H1 (cell line): ENCODE results near the gene CMIP. TPM values are rescaled to one million over a fixed set of nuclear protein-coding genes. Genes with fewer than 3 reads are reported as not detected.

Experiments used
- CTCF ChIA-PET: fragments of 300-600 bp; sonication (Branson Sonifier 250); formaldehyde crosslinking; loops from one replicate; lab custom pipeline; 2021; ENCODE audit not compliant: partially characterized antibody; lab: Charles Lee
- POLR2A ChIA-PET: fragments of 300-600 bp; sonication (Branson Sonifier 250); formaldehyde crosslinking; loops from one replicate; lab custom pipeline; 2021; ENCODE audit warnings: inconsistent platforms; ENCODE audit not compliant: partially characterized antibody; lab: Charles Lee
- DNase-seq, 2 experiments: peaks; one replicate each; pipeline versions ENCODE4 v3.0.0 to v3.0.0-alpha.2; 2010 to 2022; ENCODE audit warnings: low spot score in 2 of 2, low read depth in 1 of 2, mixed read lengths in 1 of 2
- FAIRE-seq: peaks from 2 replicates; lab custom pipeline; 2011; peaks lifted over from hg19 to GRCh38; lab: Jason Lieb, UNC
- H2AFZ ChIP-seq: 2 replicates; pipeline ENCODE4 v1.8.1; 2012; ENCODE audit warnings: low read length, inconsistent platforms
- H2AK5ac ChIP-seq: 2 replicates; pipeline ENCODE4 v1.6.1; 2013; ENCODE audit warnings: low read depth, low read length
- H2BK120ac ChIP-seq: replicated peaks from 2 replicates; pipeline ENCODE3; 2013; ENCODE audit warnings: low read depth, low read length, inconsistent platforms
- H2BK12ac ChIP-seq: 2 replicates; pipeline ENCODE4 v1.6.1; 2013; ENCODE audit warnings: low read depth, low read length
- H2BK15ac ChIP-seq: 2 replicates; pipeline ENCODE4 v1.6.1; 2013; ENCODE audit warnings: low read length
- H2BK20ac ChIP-seq: 2 replicates; pipeline ENCODE4 v1.6.1; 2013; ENCODE audit warnings: low read length
- H2BK5ac ChIP-seq: 2 replicates; pipeline ENCODE4 v1.6.1; 2013; ENCODE audit warnings: low read depth, low read length
- H3K14ac ChIP-seq: 2 replicates; pipeline ENCODE4 v1.6.1; 2013; ENCODE audit warnings: inconsistent platforms; ENCODE audit not compliant: insufficient read length
- H3K18ac ChIP-seq: 2 replicates; pipeline ENCODE4 v1.6.1; 2013; ENCODE audit warnings: low read length; ENCODE audit errors: extremely low read depth
- H3K23ac ChIP-seq: 2 replicates; pipeline ENCODE4 v1.6.1; 2013; ENCODE audit warnings: inconsistent platforms; ENCODE audit not compliant: insufficient read length
- H3K23me2 ChIP-seq: 2 replicates; pipeline ENCODE4 v1.6.1; 2013; ENCODE audit warnings: low read depth, low read length
- H3K27ac ChIP-seq: 2 replicates; pipeline ENCODE4 v1.6.1; 2011; ENCODE audit warnings: low read depth, low read length, inconsistent platforms
- H3K27me3 ChIP-seq, 4 experiments: replicated peaks in 1 of 4; 1 replicate in 1 of 4; 2 replicates in 3 of 4; pipeline versions ENCODE4 v1.6.1 to v1.8.1; 2011 to 2013; ENCODE audit warnings: low read length in 3 of 4, mild to moderate bottlenecking in 3 of 4, inconsistent platforms in 2 of 4, mixed read lengths in 2 of 4, moderate library complexity in 1 of 4; ENCODE audit not compliant: control insufficient read depth in 3 of 4, insufficient read depth in 3 of 4; ENCODE audit errors: extremely low read depth in 1 of 4
- H3K36me3 ChIP-seq, 4 experiments: 2 replicates each; pipeline versions ENCODE4 v1.6.1 to v1.8.1; 2011 to 2013; ENCODE audit warnings: mild to moderate bottlenecking in 4 of 4, low read length in 3 of 4, moderate library complexity in 2 of 4, control low read depth in 1 of 4, inconsistent platforms in 1 of 4; ENCODE audit not compliant: insufficient read depth in 4 of 4, control insufficient read depth in 2 of 4
- H3K4ac ChIP-seq: replicated peaks from 2 replicates; pipeline ENCODE3; 2013; ENCODE audit warnings: low read length, low read depth, mixed read lengths, inconsistent platforms; ENCODE audit not compliant: insufficient read length
- H3K4me1 ChIP-seq, 4 experiments: replicated peaks in 1 of 4; 1 replicate in 1 of 4; 2 replicates in 3 of 4; pipeline versions ENCODE4 v1.6.1 to v1.8.1; 2011 to 2013; ENCODE audit warnings: low read length in 3 of 4, inconsistent platforms in 2 of 4, mixed read lengths in 1 of 4; ENCODE audit not compliant: insufficient read depth in 4 of 4, control insufficient read depth in 3 of 4
- H3K4me2 ChIP-seq, 2 experiments: 2 replicates each; pipeline versions ENCODE4 v1.6.1 to v1.8.1; 2011 to 2013; ENCODE audit warnings: low read depth in 2 of 2, low read length in 2 of 2, control low read depth in 1 of 2, inconsistent platforms in 1 of 2, mild to moderate bottlenecking in 1 of 2; ENCODE audit not compliant: insufficient read depth in 1 of 2
- H3K4me3 ChIP-seq, 4 experiments: fragments of 200-600, 300-600 bp in 1 of 4; sonication (generic), shearing (Covaris generic), sonication (Bioruptor Twin) in 1 of 4; 2 replicates each; pipeline versions ENCODE4 v1.5.1 to v1.8.1; 2011 to 2016; ENCODE audit warnings: low read length in 4 of 4, low read depth in 3 of 4, control low read depth in 2 of 4, inconsistent platforms in 2 of 4, mild to moderate bottlenecking in 2 of 4, mixed read lengths in 1 of 4, moderate library complexity in 1 of 4; ENCODE audit not compliant: insufficient read depth in 2 of 4; ENCODE audit errors: extremely low read depth in 1 of 4
- H3K56ac ChIP-seq: replicated peaks from 2 replicates; pipeline ENCODE3; 2013; ENCODE audit warnings: low read depth, mild to moderate bottlenecking, mixed read lengths, low read length, inconsistent platforms; ENCODE audit not compliant: insufficient read length
- H3K79me1 ChIP-seq: 2 replicates; pipeline ENCODE4 v1.6.1; 2013; ENCODE audit warnings: low read depth, low read length, control low read depth
- H3K79me2 ChIP-seq, 2 experiments: 2 replicates each; pipeline versions ENCODE4 v1.6.1 to v1.8.1; 2012 to 2013; ENCODE audit warnings: low read length in 2 of 2, mild to moderate bottlenecking in 2 of 2, inconsistent platforms in 1 of 2; ENCODE audit not compliant: insufficient read depth in 2 of 2, control insufficient read depth in 1 of 2
- H3K9ac ChIP-seq, 4 experiments: replicated peaks in 1 of 4; 1 replicate in 1 of 4; 2 replicates in 3 of 4; pipeline versions ENCODE4 v1.6.1 to v1.8.1; 2011 to 2013; ENCODE audit warnings: low read depth in 3 of 4, low read length in 3 of 4, control low read depth in 2 of 4, mild to moderate bottlenecking in 2 of 4, moderate library complexity in 2 of 4, inconsistent platforms in 1 of 4; ENCODE audit errors: extremely low read depth in 1 of 4
- H3K9me3 ChIP-seq, 2 experiments: 2 replicates each; pipeline versions ENCODE4 v1.6.1 to v1.8.1; 2012 to 2013; ENCODE audit warnings: mild to moderate bottlenecking in 2 of 2, moderate library complexity in 2 of 2, control low read depth in 1 of 2, inconsistent platforms in 1 of 2, low read depth in 1 of 2, low read length in 1 of 2, mixed read lengths in 1 of 2; ENCODE audit not compliant: insufficient read depth in 2 of 2
- H4K20me1 ChIP-seq, 2 experiments: replicated peaks in 1 of 2; 2 replicates each; pipeline versions ENCODE3 to v1.8.1; 2011 to 2013; ENCODE audit warnings: inconsistent platforms in 2 of 2, low read length in 2 of 2, mild to moderate bottlenecking in 1 of 2; ENCODE audit not compliant: insufficient read depth in 2 of 2, control insufficient read depth in 1 of 2
- H4K5ac ChIP-seq: 2 replicates; pipeline ENCODE4 v1.6.1; 2013; ENCODE audit warnings: low read length, low read depth, mixed read lengths, inconsistent platforms; ENCODE audit not compliant: insufficient read length
- H4K8ac ChIP-seq: 2 replicates; pipeline ENCODE4 v1.8.0; 2013; ENCODE audit warnings: mild to moderate bottlenecking, moderate library complexity, low read length, inconsistent platforms; ENCODE audit not compliant: insufficient read depth; ENCODE audit errors: extremely low read depth
- H4K91ac ChIP-seq: replicated peaks from 2 replicates; pipeline ENCODE3; 2013; ENCODE audit warnings: low read length, mixed read lengths, inconsistent platforms; ENCODE audit not compliant: insufficient read length
- CTBP2 ChIP-seq: IDR thresholded peaks from 2 replicates; pipeline ENCODE4 v1.7.0; 2011; ENCODE audit warnings: borderline replicate concordance, mild to moderate bottlenecking, moderate library complexity, mixed read lengths, low read length; ENCODE audit not compliant: insufficient read depth, insufficient read length
- FOSL1 ChIP-seq: IDR thresholded peaks from 2 replicates; pipeline ENCODE4 v1.6.1; 2011; ENCODE audit warnings: mild to moderate bottlenecking, low read depth, low read length, moderate library complexity; ENCODE audit not compliant: insufficient read depth
- GABPA ChIP-seq: IDR thresholded peaks from 2 replicates; pipeline ENCODE4 v1.6.1; 2011; ENCODE audit warnings: mild to moderate bottlenecking, low read length, moderate library complexity, borderline replicate concordance; ENCODE audit not compliant: insufficient read depth
- JUN ChIP-seq: IDR thresholded peaks from 2 replicates; pipeline ENCODE4 v1.6.1; 2011; ENCODE audit warnings: low read depth, mild to moderate bottlenecking, improper control_type of control experiment, low read length
- RNF2 ChIP-seq: fragments of 200-900, 300-1000 bp; sonication (generic); IDR thresholded peaks from 2 replicates; pipeline ENCODE4 v1.7.1; 2016; ENCODE audit warnings: borderline replicate concordance, low read depth, mild to moderate bottlenecking, antibody characterized with exemption, low read length; ENCODE audit not compliant: poor library complexity, severe bottlenecking; ENCODE audit errors: missing control alignments
- SIN3A ChIP-seq, 2 experiments: IDR thresholded peaks in 1 of 2; conservative IDR thresholded peaks in 1 of 2; 2 replicates each; pipeline ENCODE4 v1.6.1; 2011 to 2012; ENCODE audit warnings: low read length in 2 of 2, improper control_type of control experiment in 1 of 2, low read depth in 1 of 2, mild to moderate bottlenecking in 1 of 2
- SRF ChIP-seq: IDR thresholded peaks from 2 replicates; pipeline ENCODE4 v1.6.1; 2011; ENCODE audit warnings: mild to moderate bottlenecking, low read depth, low read length, moderate library complexity
- TCF12 ChIP-seq: IDR thresholded peaks from 2 replicates; pipeline ENCODE4 v1.6.1; 2011; ENCODE audit warnings: low read depth, mild to moderate bottlenecking, low read length
- YY1 ChIP-seq: IDR thresholded peaks from 2 replicates; pipeline ENCODE4 v1.6.1; 2011; ENCODE audit warnings: low read depth, mild to moderate bottlenecking, low read length
- WGBS, 2 experiments: shearing (Covaris generic) in 1 of 2; methylation state at CpG; one replicate each; pipeline versions ENCODE4 v1.1.6 to v1.1.7; 2013 to 2015; ENCODE audit warnings: low lambda C conversion rate in 2 of 2, mixed read lengths in 2 of 2, inconsistent platforms in 1 of 2, low coverage in 1 of 2, missing lambda C conversion rate in 1 of 2; ENCODE audit not compliant: insufficient replicate concordance in 2 of 2, insufficient coverage in 1 of 2, insufficient read length in 1 of 2; ENCODE audit errors: extremely low coverage in 1 of 2, missing lambda C conversion rate in 1 of 2; 5-methylcytosine and 5-hydroxymethylcytosine counted together
- polyA plus RNA-seq, 7 experiments: library from polyadenylated mRNA; depleted of rRNA in 3 of 7; stranded (reverse) in 5 of 7; unstranded in 2 of 7; fragments of >200 nt in 5 of 7; fragments of 200-250 nt in 2 of 7; gene quantifications; 1 replicate in 5 of 7; 2 replicates in 1 of 7; 4 replicates in 1 of 7; pipeline versions ENCODE4 v1.2.1 to v1.2.3, GENCODE V29; 2011 to 2013; ENCODE audit warnings: missing spikeins in 2 of 7, mixed read lengths in 2 of 7
- total RNA-seq: library from RNA; stranded (reverse); fragmentation: NEBNext Ultra II Directional; extraction: Animal tissue kit (Norgen Biotek cat#: 25700); gene quantifications from 2 replicates; pipeline ENCODE4 v1.2.1, GENCODE V29; 2021
- TF ChIP-seq, protein P1 (sequence below): IDR thresholded peaks from 2 replicates; pipeline ENCODE4 v1.6.1; 2011; ENCODE audit warnings: low read length, improper control_type of control experiment

Gene CMIP
- total and polyA plus RNA-seq, 2 of the 8 experiments (the other 6 are each of a cell fraction or from before 2014, with no cell fraction given), result 7.9 to 53.2 TPM

DNA sequence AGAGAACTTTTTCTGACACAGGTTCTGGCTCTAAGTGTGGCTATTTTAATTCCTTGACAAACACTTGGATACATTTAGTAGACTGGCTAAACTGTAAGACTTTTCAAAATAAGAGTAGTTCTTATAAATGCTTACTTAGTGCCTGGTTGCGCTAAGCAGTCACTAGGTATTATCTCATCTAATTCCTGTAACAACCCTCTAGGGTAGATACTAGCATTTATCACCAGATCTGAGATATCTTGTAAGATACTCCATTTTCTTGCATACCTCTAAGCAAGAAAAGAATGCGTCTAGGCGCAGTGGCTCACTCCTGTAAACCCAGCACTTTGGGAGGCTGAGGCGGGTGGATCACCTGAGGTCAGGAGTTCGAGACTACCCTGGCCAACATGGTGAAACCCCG is 131.2 kb downstream of the CMIP start:
- no peak for DNase-seq
- no peak overlapping the region for H2AFZ ChIP-seq
- peaks cover 5 to 19% of the 10 kb centered on the region in 2 experiments for H4K20me1 ChIP-seq
- H3K79me1 ChIP-seq, result peaks cover 29% of the 10 kb centered on the region
- no peak overlapping the region for H3K4ac ChIP-seq
- H2AK5ac ChIP-seq, result no peak overlapping the region
- no peak overlapping the region for H2BK20ac ChIP-seq
- peaks cover 13% of the 10 kb centered on the region; the same call in 1 of the 2 replicates for H3K23me2 ChIP-seq
- no peak overlapping the region for H3K56ac ChIP-seq
- ChIA-PET POLR2A (no interaction called here), CTCF (interaction anchor here (1.2 kb wide), 1 partner anchor 14 kb away, joined by 3 read pairs; no protein-coding TSS in a partner anchor)
- no peaks in the 10 kb centered on the region for H3K9me3 ChIP-seq
- no peak overlapping the region for H4K91ac ChIP-seq
- no peak overlapping the region for H3K4me3 ChIP-seq
- H3K27me3 ChIP-seq, result no peaks in the 10 kb centered on the region
- H2BK15ac ChIP-seq, result no peak overlapping the region
- no peak overlapping the region for H3K23ac ChIP-seq
- no peak overlapping the region for H2BK120ac ChIP-seq
- no peak overlapping the region for H3K9ac ChIP-seq
- no peak overlapping the region for H3K14ac ChIP-seq
- no peak overlapping the region for H2BK12ac ChIP-seq
- H3K27ac ChIP-seq, result no peak overlapping the region
- no peak for FAIRE-seq
- TF ChIP-seq FOSL1, result no peak
- no peak for TF ChIP-seq CTBP2
- TF ChIP-seq, protein P1, sequence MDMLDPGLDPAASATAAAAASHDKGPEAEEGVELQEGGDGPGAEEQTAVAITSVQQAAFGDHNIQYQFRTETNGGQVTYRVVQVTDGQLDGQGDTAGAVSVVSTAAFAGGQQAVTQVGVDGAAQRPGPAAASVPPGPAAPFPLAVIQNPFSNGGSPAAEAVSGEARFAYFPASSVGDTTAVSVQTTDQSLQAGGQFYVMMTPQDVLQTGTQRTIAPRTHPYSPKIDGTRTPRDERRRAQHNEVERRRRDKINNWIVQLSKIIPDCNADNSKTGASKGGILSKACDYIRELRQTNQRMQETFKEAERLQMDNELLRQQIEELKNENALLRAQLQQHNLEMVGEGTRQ, result no peak
- TF ChIP-seq RNF2, result no peak
- TF ChIP-seq YY1, result no peak
- TF ChIP-seq SRF, result no peak
- no peak for TF ChIP-seq JUN
- no peak for TF ChIP-seq SIN3A (conservative IDR thresholded peaks at IDR 0.05 in 1 of 2, IDR thresholded peaks at IDR 0.05 in 1 of 2; ENCODE audit: low read depth in 1 of 2, low read length in 2 of 2)
- no peak for TF ChIP-seq GABPA
- TF ChIP-seq TCF12, result no peak
- H3K18ac ChIP-seq, result no peak overlapping the region
- no peaks in the 10 kb centered on the region; a peak in 1 of 8 replicates for H3K36me3 ChIP-seq
- H2BK5ac ChIP-seq, result no peak overlapping the region
- no peak overlapping the region for H4K5ac ChIP-seq
- 96% methylated on average over 6 of the region's 6 CpGs; no CpG with 5 or more reads in 1 of the 2 experiments for WGBS, 2 experiments
- no peak overlapping the region for H3K4me2 ChIP-seq
- H3K79me2 ChIP-seq, result peaks cover 0 to 52% of the 10 kb centered on the region in 2 experiments; a peak in 3 of 4 replicates
- H4K8ac ChIP-seq, result no peak overlapping the region
- no peaks in the 10 kb centered on the region; a peak in 1 of 7 replicates for H3K4me1 ChIP-seq
